Measurements from ENCODE around the gene CEP63.
"Not testable (repeated sequence)": the region's sequence is repeated elsewhere in the genome, so short reads cannot be mapped to it uniquely, and the experiment has no call there.

The CEP63 gene

GRCh38 chr3:134576426-134576825, 90.6 kb downstream of the CEP63 start:
- no peak for DNase-seq (ENCODE audit: low read depth in 3 of 3)

GRCh38 chr3:134576831-134577230, 91.0 kb downstream of the CEP63 start:
- DNase-seq (ENCODE audit: low read depth in 3 of 3) = no peak

- no peak for DNase-seq (ENCODE audit: low read depth in 3 of 3)
These were observed 93.3 kb downstream of the CEP63 start for GRCh38 chr3:134579141-134579665.

- no peak for DNase-seq (ENCODE audit: low read depth in 3 of 3)
These were observed 104.9 kb downstream of the CEP63 start for GRCh38 chr3:134590766-134591165.

- DNase-seq (ENCODE audit: low read depth in 3 of 3) = no peak
These were observed 106.9 kb downstream of the CEP63 start for GRCh38 chr3:134592806-134593205.

GRCh38 chr3:134594331-134594741, 108.5 kb downstream of the CEP63 start:
- DNase-seq (ENCODE audit: low read depth in 3 of 3) = no peak

GRCh38 chr3:134594986-134595385, 109.1 kb downstream of the CEP63 start:
- not testable (repeated sequence) for DNase-seq (ENCODE audit: low read depth in 3 of 3)

- DNase-seq (ENCODE audit: low read depth in 3 of 3) = no peak
These were observed 111.6 kb downstream of the CEP63 start for GRCh38 chr3:134597390-134597970.

- DNase-seq (ENCODE audit: low read depth in 3 of 3) = no peak
These were observed 113.1 kb downstream of the CEP63 start for GRCh38 chr3:134598763-134599545.

- no peak for DNase-seq (ENCODE audit: low read depth in 3 of 3)
These were observed 114.3 kb downstream of the CEP63 start for GRCh38 chr3:134600206-134600605.

GRCh38 chr3:134600685-134601463, 115.0 kb downstream of the CEP63 start:
- peak in 2 of 3 experiments; percentile 13 to 35 for DNase-seq (ENCODE audit: low read depth in 3 of 3)

- DNase-seq (ENCODE audit: low read depth in 3 of 3) = no peak
These were observed 115.9 kb downstream of the CEP63 start for GRCh38 chr3:134601539-134602439.

- DNase-seq (ENCODE audit: low read depth in 3 of 3) = no peak
These were observed 116.6 kb downstream of the CEP63 start for GRCh38 chr3:134602440-134602814.

- DNase-seq (ENCODE audit: low read depth in 3 of 3) = no peak
These were observed 117.6 kb downstream of the CEP63 start for GRCh38 chr3:134603480-134603879.

GRCh38 chr3:134603956-134604355, 118.1 kb downstream of the CEP63 start:
- no peak for DNase-seq (ENCODE audit: low read depth in 3 of 3)

- no peak for DNase-seq (ENCODE audit: low read depth in 3 of 3)
These were observed 119.7 kb downstream of the CEP63 start for GRCh38 chr3:134605556-134605955.

- DNase-seq (ENCODE audit: low read depth in 3 of 3) = no peak
These were observed 120.5 kb downstream of the CEP63 start for GRCh38 chr3:134606033-134607025.

GRCh38 chr3:134607054-134608022, 121.5 kb downstream of the CEP63 start:
- no peak for DNase-seq (ENCODE audit: low read depth in 3 of 3)

Data from stimulated activated CD4-positive, alpha-beta T cell treated with anti-CD3 and anti-CD28 coated beads, TNF-alpha, amount 100 ng/mL, for 4 hours (primary cell).